ENCODE measurements around the gene C9orf78. TPM values are rescaled to one million over a fixed set of nuclear protein-coding genes. Genes with fewer than 3 reads are reported as not detected.

The C9orf78 gene
- total RNA-seq, 1 donor, result 32.4 TPM

GRCh38 chr9:129811967-129812363 is 23.1 kb downstream of the C9orf78 start:
- no peak for DNase-seq (ENCODE audit: low read depth)
- no peak overlapping the region for H3K4me3 ChIP-seq (ENCODE audit: low read depth, low read length)
- TF ChIP-seq, protein P1, sequence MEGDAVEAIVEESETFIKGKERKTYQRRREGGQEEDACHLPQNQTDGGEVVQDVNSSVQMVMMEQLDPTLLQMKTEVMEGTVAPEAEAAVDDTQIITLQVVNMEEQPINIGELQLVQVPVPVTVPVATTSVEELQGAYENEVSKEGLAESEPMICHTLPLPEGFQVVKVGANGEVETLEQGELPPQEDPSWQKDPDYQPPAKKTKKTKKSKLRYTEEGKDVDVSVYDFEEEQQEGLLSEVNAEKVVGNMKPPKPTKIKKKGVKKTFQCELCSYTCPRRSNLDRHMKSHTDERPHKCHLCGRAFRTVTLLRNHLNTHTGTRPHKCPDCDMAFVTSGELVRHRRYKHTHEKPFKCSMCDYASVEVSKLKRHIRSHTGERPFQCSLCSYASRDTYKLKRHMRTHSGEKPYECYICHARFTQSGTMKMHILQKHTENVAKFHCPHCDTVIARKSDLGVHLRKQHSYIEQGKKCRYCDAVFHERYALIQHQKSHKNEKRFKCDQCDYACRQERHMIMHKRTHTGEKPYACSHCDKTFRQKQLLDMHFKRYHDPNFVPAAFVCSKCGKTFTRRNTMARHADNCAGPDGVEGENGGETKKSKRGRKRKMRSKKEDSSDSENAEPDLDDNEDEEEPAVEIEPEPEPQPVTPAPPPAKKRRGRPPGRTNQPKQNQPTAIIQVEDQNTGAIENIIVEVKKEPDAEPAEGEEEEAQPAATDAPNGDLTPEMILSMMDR (IDR thresholded peaks at IDR 0.05; ENCODE audit: insufficient read depth, low read depth, low read length), result no peak

DNA sequence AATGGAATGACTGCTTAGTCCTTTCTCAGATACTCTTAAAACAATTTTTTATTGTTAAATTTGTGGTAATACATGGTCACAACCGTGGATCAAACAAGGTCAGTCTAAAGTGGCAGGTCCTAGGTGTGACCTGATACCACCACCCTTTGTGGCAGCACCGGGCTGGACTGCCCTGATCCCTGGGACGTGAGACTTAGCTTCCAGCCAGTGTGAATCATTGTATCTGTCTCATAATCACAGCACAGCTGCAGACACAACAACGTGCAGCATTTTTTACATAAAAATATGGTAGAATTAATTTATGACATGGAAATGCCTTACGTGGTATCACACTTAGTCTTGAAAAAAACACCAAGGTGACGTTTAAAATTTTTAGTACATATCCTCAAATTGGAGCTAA is 24.3 kb downstream of the C9orf78 start:
- TF ChIP-seq, protein P1 (IDR thresholded peaks at IDR 0.05; ENCODE audit: insufficient read depth, low read depth, low read length), result no peak
- no peak for DNase-seq (ENCODE audit: low read depth)

DNA sequence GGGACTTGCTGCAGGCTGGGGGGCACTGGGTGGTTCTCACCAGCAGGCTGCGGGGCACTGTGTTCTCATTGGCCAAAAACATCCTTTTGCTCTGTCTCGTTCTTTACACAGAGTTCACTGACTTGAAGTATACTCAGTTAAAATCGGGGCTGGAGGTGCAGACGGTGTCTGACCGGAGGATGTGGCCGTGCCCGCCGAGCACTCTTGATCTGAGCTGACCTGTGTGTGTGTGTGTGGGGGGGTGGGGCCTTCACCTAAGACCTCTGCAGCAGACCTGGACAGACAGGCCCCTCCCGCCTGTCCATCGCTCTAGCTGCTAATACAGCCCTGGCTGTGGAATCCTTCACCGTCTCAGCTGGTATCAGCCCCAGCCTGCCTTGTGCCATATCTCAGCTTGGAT is 25.0 kb downstream of the C9orf78 start:
- TF ChIP-seq, protein P1 (IDR thresholded peaks at IDR 0.05; ENCODE audit: insufficient read depth, low read depth, low read length), result no peak
- no peak overlapping the region for H3K4me3 ChIP-seq (ENCODE audit: low read depth, low read length)
- DNase-seq (ENCODE audit: low read depth), result no peak

More for the DNA sequence above, 24.3 kb downstream of the C9orf78 start:
- no peak overlapping the region for H3K4me3 ChIP-seq (ENCODE audit: low read depth, low read length)

DNA sequence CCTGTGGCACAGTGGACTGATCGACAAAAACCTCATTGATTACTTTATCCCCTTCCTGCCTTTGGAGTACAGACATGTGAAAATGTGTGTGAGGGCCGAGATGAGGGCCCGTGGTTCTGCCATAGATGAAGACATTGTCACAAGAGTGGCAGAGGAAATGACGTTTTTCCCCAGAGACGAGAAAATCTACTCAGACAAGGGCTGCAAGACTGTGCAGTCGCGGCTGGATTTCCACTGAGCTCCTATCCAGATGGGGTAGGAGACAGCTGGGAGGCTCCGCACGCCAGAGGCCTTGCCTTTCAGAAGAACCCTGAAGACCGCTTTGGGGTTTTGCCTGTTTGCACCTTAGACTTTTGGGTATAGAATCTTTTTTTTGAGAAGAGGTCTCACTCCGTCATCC is 25.7 kb downstream of the C9orf78 start:
- no peak for DNase-seq (ENCODE audit: low read depth)
- TF ChIP-seq, protein P1 (IDR thresholded peaks at IDR 0.05; ENCODE audit: insufficient read depth, low read depth, low read length), result no peak
- H3K4me3 ChIP-seq (ENCODE audit: low read depth, low read length), result no peak overlapping the region

GRCh38 chr9:129806061-129806460 is 29.0 kb downstream of the C9orf78 start:
- DNase-seq (ENCODE audit: low read depth), result no peak
- H3K4me3 ChIP-seq (ENCODE audit: low read depth, low read length), result no peak overlapping the region
- TF ChIP-seq, protein P1 (IDR thresholded peaks at IDR 0.05; ENCODE audit: insufficient read depth, low read depth, low read length), result no peak

DNA sequence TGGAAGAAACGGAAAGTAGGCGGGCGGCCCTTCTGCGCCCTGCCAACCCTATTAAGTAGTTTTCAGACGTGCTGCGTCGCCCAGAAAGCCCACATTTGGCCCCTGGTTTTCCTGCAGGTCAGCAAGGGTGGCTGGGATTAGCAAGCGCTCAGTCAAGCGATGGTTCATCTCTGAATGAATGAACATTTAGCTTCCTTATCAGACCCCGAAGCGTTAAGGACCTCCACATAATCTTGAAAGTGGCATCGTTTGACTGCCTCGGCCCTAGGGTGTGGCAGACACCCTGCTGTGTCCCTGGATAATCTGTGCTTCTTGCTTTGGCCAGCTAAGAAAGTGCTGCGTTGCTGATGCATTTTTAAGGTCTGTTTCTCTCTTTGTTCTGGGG is 31.4 kb downstream of the C9orf78 start:
- TF ChIP-seq, protein P1 (IDR thresholded peaks at IDR 0.05; ENCODE audit: insufficient read depth, low read depth, low read length), result no peak
- peak overlapping the region; percentile 78 for H3K4me3 ChIP-seq (ENCODE audit: low read depth, low read length)
- no peak for DNase-seq (ENCODE audit: low read depth)
